C4-2B (cell line): ENCODE data around the gene CMAS.
"Not testable (repeated sequence)": the region's sequence is repeated elsewhere in the genome, so short reads cannot be mapped to it uniquely, and the experiment has no call there.

Experiments used
- H3K27ac ChIP-seq: fragments of 450-650 bp; 2 replicates; pipeline ENCODE4 v1.5.1; 2017
- CTCF ChIP-seq: fragments of 450-650 bp; conservative IDR thresholded peaks from 2 replicates; pipeline ENCODE4 v1.5.1; 2017; ENCODE audit warnings: mild to moderate bottlenecking
- ZFX ChIP-seq: fragments of 450-650 bp; IDR thresholded peaks from 2 replicates; pipeline ENCODE4 v1.6.1; 2017

The CMAS gene

GRCh38 chr12:22088886-22089285 lies 42.9 kb downstream of the CMAS start:
- no peak for TF ChIP-seq CTCF
- TF ChIP-seq ZFX = no peak
- no peak overlapping the region for H3K27ac ChIP-seq

- TF ChIP-seq ZFX (no peak), CTCF (no peak)
- no peak overlapping the region for H3K27ac ChIP-seq
Measured at GRCh38 chr12:22089486-22089885, 43.5 kb downstream of the CMAS start.

GRCh38 chr12:22099062-22099461 lies 53.0 kb downstream of the CMAS start:
- not testable (repeated sequence) for H3K27ac ChIP-seq

- TF ChIP-seq ZFX = no peak
- peak; percentile 68 for TF ChIP-seq CTCF
- H3K27ac ChIP-seq = no peak overlapping the region
Measured at GRCh38 chr12:22100958-22101748, 55.1 kb downstream of the CMAS start.

GRCh38 chr12:22101749-22102243 lies 55.8 kb downstream of the CMAS start:
- H3K27ac ChIP-seq = no peak overlapping the region
- no peak for TF ChIP-seq CTCF
- TF ChIP-seq ZFX = no peak

- TF ChIP-seq ZFX = no peak
- no peak for TF ChIP-seq CTCF
Measured at GRCh38 chr12:22103418-22103817, 57.4 kb downstream of the CMAS start.

GRCh38 chr12:22105542-22105941 lies 59.5 kb downstream of the CMAS start:
- H3K27ac ChIP-seq = no peak overlapping the region

More at GRCh38 chr12:22103418-22103817, 57.4 kb downstream of the CMAS start:
- no peak overlapping the region for H3K27ac ChIP-seq

More at GRCh38 chr12:22105542-22105941, 59.5 kb downstream of the CMAS start:
- TF ChIP-seq CTCF (no peak), ZFX (no peak)
